ENCODE measurements around the gene UBALD2. TPM values are rescaled to one million over a fixed set of nuclear protein-coding genes. Genes with fewer than 3 reads are reported as not detected.

Gene UBALD2
- total and polyA plus RNA-seq, 2 of the 13 experiments (the other 11 are each of a cell fraction or from before 2014, with no cell fraction given): 3.3 to 89.7 TPM

GRCh38 chr17:76239538-76240274 lies 25.4 kb upstream of the UBALD2 start (continued):
- no peak for TF ChIP-seq HDAC2 (CRISPR knock-in tag; IDR thresholded peaks at IDR 0.05)
- TF ChIP-seq DMTF1 (CRISPR knock-in tag; IDR thresholded peaks at IDR 0.05): no peak
- TF ChIP-seq ZNF652 (CRISPR knock-in tag; IDR thresholded peaks at IDR 0.05; ENCODE audit: borderline replicate concordance, low read depth): no peak
- no peak for TF ChIP-seq CREM (IDR thresholded peaks at IDR 0.05)
- no peak for TF ChIP-seq CREM (CRISPR knock-in tag; IDR thresholded peaks at IDR 0.05)
- TF ChIP-seq ZNF562 (CRISPR knock-in tag; IDR thresholded peaks at IDR 0.05; ENCODE audit: borderline replicate concordance): no peak
- no peak for TF ChIP-seq EEA1 (CRISPR knock-in tag; IDR thresholded peaks at IDR 0.05; ENCODE audit: borderline replicate concordance)
- no peak for TF ChIP-seq SAP130 (CRISPR knock-in tag; IDR thresholded peaks at IDR 0.05; ENCODE audit: low read depth)
- TF ChIP-seq GLI4 (CRISPR knock-in tag; IDR thresholded peaks at IDR 0.05; ENCODE audit: borderline replicate concordance): no peak
- no peak for TF ChIP-seq RNF219 (CRISPR knock-in tag; IDR thresholded peaks at IDR 0.05)
- no peak for TF ChIP-seq ZNF234 (CRISPR knock-in tag; conservative IDR thresholded peaks at IDR 0.05)
- no peak for TF ChIP-seq PRPF4 (IDR thresholded peaks at IDR 0.05; ENCODE audit: low read depth, low read length, poor library complexity, severe bottlenecking)
- no peak for TF ChIP-seq KLF12 (CRISPR knock-in tag; IDR thresholded peaks at IDR 0.05; ENCODE audit: borderline replicate concordance)
- TF ChIP-seq, protein P1, sequence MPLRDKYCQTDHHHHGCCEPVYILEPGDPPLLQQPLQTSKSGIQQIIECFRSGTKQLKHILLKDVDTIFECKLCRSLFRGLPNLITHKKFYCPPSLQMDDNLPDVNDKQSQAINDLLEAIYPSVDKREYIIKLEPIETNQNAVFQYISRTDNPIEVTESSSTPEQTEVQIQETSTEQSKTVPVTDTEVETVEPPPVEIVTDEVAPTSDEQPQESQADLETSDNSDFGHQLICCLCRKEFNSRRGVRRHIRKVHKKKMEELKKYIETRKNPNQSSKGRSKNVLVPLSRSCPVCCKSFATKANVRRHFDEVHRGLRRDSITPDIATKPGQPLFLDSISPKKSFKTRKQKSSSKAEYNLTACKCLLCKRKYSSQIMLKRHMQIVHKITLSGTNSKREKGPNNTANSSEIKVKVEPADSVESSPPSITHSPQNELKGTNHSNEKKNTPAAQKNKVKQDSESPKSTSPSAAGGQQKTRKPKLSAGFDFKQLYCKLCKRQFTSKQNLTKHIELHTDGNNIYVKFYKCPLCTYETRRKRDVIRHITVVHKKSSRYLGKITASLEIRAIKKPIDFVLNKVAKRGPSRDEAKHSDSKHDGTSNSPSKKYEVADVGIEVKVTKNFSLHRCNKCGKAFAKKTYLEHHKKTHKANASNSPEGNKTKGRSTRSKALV (CRISPR knock-in tag; IDR thresholded peaks at IDR 0.05): 0 out of 2 replicates have a peak, but pooled peaks have one; percentile 35
- no peak for TF ChIP-seq GRHL1 (CRISPR knock-in tag; conservative IDR thresholded peaks at IDR 0.05)
- no peak for TF ChIP-seq TAF15 (IDR thresholded peaks at IDR 0.05; ENCODE audit: low read depth, low read length, poor library complexity, severe bottlenecking)
- no peak for TF ChIP-seq SIN3A (IDR thresholded peaks at IDR 0.05; ENCODE audit: borderline replicate concordance, low read depth, low read length)
- no peak for TF ChIP-seq TCF12 (IDR thresholded peaks at IDR 0.05)
- no peak for TF ChIP-seq TCF12 (CRISPR knock-in tag; IDR thresholded peaks at IDR 0.05)
- TF ChIP-seq TMF1 (CRISPR knock-in tag; IDR thresholded peaks at IDR 0.05; ENCODE audit: low read depth): no peak

All from HepG2 (cell line).